ENCODE measurements around the gene NMNAT2.

Gene NMNAT2

GRCh38 chr1:183365093-183365492 is 53.1 kb downstream of the NMNAT2 start:
- no peak for DNase-seq (ENCODE audit: low spot score)

GRCh38 chr1:183363972-183364371 is 54.2 kb downstream of the NMNAT2 start:
- no peak for DNase-seq (ENCODE audit: low spot score)

GRCh38 chr1:183361081-183361480 is 57.1 kb downstream of the NMNAT2 start:
- DNase-seq (ENCODE audit: low spot score), result no peak

- no peak for DNase-seq (ENCODE audit: low spot score)
Observed at GRCh38 chr1:183360473-183360872, 57.7 kb downstream of the NMNAT2 start.

- no peak for DNase-seq (ENCODE audit: low spot score)
Observed at GRCh38 chr1:183356534-183357182, 61.5 kb downstream of the NMNAT2 start.

GRCh38 chr1:183355797-183356196 is 62.4 kb downstream of the NMNAT2 start:
- DNase-seq (ENCODE audit: low spot score), result no peak

- no peak for DNase-seq (ENCODE audit: low spot score)
Observed at GRCh38 chr1:183355181-183355580, 63.0 kb downstream of the NMNAT2 start.

- no peak for DNase-seq (ENCODE audit: low spot score)
Observed at GRCh38 chr1:183353597-183353996, 64.6 kb downstream of the NMNAT2 start.

GRCh38 chr1:183349201-183349711 is 68.9 kb downstream of the NMNAT2 start:
- no peak for DNase-seq (ENCODE audit: low spot score)

- no peak for DNase-seq (ENCODE audit: low spot score)
Observed at GRCh38 chr1:183346276-183346732, 71.9 kb downstream of the NMNAT2 start.

GRCh38 chr1:183339556-183340167 is 78.5 kb downstream of the NMNAT2 start:
- no peak for DNase-seq (ENCODE audit: low spot score)

- no peak for DNase-seq (ENCODE audit: low spot score)
Observed at GRCh38 chr1:183331091-183331742, 87.0 kb downstream of the NMNAT2 start.

GRCh38 chr1:183330335-183330734 is 87.8 kb downstream of the NMNAT2 start:
- DNase-seq (ENCODE audit: low spot score), result no peak

- no peak for DNase-seq (ENCODE audit: low spot score)
Observed at GRCh38 chr1:183328371-183328770, 89.8 kb downstream of the NMNAT2 start.

- DNase-seq (ENCODE audit: low spot score), result no peak
Observed at GRCh38 chr1:183327434-183328290, 90.5 kb downstream of the NMNAT2 start.

- peak; percentile 10 for DNase-seq (ENCODE audit: low spot score)
Observed at GRCh38 chr1:183323849-183324683, 94.1 kb downstream of the NMNAT2 start.

- DNase-seq (ENCODE audit: low spot score), result no peak
Observed at GRCh38 chr1:183319606-183320005, 98.6 kb downstream of the NMNAT2 start.

GRCh38 chr1:183319051-183319450 is 99.1 kb downstream of the NMNAT2 start:
- no peak for DNase-seq (ENCODE audit: low spot score)

- peak; percentile 17 for DNase-seq (ENCODE audit: low spot score)
Observed at GRCh38 chr1:183318433-183318832, 99.7 kb downstream of the NMNAT2 start.

- no peak for DNase-seq (ENCODE audit: low spot score)
Observed at GRCh38 chr1:183315991-183316758, 102.0 kb downstream of the NMNAT2 start.

Data from kidney capillary endothelial cell (primary cell).